Measurements from ENCODE around the gene GNAO1. TPM values are rescaled to one million over a fixed set of nuclear protein-coding genes. Genes with fewer than 3 reads are reported as not detected.

The GNAO1 gene
- total and polyA plus RNA-seq, 2 experiments from 2014 or later: 2.7 to 2.8 TPM

DNA sequence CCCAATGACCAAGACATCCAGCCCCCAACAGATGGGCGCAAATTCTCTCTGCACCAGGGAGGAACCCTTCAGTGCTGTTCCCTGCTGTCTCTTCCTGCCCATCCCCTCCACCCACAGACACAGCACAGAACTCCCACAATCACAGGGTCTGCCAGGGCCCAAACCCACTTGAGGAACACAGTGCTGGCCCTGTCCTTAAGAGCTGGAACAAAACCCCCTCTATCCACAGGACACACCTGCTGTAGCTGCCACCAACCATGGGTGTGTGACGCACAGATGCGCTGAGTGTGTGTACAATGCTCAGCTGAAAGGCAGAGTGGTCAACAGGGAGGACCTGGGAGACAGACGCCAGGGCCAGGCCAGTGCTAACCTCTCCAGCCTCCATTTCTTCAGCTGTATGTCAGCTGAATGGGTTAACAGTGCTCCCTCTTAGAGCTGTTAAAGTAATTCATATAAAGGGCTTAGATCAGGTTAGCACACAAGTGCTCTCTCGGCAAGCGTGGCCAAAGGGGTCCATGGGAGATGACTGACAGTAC lies 172.0 kb downstream of the GNAO1 start:
- Histone ChIP-seq H3K4me1 (ENCODE audit: low read depth) (no peaks in the 10 kb centered on the region), H3K36me3 (peaks cover 23% of the 10 kb centered on the region), H3K27ac (no peak overlapping the region), H3K4me3 (no peak overlapping the region), H3K9me3 (ENCODE audit: low read depth) (no peaks in the 10 kb centered on the region), H3K27me3 (no peaks in the 10 kb centered on the region)
- DNase-seq (ENCODE audit: low read depth in 1 of 2, low spot score in 1 of 2): no peak
- TF ChIP-seq, protein P1, sequence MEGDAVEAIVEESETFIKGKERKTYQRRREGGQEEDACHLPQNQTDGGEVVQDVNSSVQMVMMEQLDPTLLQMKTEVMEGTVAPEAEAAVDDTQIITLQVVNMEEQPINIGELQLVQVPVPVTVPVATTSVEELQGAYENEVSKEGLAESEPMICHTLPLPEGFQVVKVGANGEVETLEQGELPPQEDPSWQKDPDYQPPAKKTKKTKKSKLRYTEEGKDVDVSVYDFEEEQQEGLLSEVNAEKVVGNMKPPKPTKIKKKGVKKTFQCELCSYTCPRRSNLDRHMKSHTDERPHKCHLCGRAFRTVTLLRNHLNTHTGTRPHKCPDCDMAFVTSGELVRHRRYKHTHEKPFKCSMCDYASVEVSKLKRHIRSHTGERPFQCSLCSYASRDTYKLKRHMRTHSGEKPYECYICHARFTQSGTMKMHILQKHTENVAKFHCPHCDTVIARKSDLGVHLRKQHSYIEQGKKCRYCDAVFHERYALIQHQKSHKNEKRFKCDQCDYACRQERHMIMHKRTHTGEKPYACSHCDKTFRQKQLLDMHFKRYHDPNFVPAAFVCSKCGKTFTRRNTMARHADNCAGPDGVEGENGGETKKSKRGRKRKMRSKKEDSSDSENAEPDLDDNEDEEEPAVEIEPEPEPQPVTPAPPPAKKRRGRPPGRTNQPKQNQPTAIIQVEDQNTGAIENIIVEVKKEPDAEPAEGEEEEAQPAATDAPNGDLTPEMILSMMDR (IDR thresholded peaks at IDR 0.05; ENCODE audit: low read depth, low read length): no peak

DNA sequence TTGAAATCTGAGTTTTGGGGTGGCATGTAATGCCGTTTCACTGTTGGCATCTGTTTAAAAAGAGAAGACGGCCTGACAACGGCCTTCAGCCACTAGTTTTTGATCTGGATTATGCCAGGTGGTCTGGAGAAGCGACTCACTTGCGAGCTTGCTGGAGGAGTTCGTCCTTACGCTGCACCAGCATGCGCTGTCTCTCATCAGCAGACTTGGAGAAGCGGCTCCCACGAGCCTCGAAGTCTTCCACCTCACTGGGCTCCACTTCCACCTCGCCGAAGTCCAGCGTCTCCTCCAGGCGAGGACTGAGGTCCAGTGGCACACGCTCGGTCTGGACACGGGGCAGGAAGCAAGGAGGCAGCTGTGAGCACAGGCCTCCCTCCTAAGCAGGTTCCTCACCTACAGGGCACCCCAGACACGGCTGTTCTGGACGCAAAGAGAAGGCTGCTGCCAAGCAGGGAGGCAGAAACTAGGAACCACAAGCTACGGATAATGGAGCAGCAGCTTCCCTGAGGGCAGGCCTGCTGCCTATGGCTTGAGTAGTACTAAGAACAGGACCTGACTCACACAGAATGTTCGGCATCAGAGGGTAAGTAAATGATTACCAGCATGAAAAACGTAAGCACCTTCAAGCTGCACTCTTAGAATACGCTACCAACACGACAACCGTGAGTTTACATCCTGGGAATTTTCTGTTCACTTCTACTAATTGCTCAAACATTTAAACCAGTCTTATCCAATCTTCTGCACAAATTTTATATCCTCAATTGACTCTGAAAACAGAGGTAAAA lies 172.7 kb downstream of the GNAO1 start:
- Histone ChIP-seq H3K4me3 (no peak overlapping the region), H3K27ac (no peak overlapping the region), H3K9me3 (ENCODE audit: low read depth) (no peaks in the 10 kb centered on the region), H3K36me3 (peaks cover 30% of the 10 kb centered on the region), H3K4me1 (ENCODE audit: low read depth) (no peaks in the 10 kb centered on the region), H3K27me3 (no peaks in the 10 kb centered on the region)
- TF ChIP-seq, protein P1 (IDR thresholded peaks at IDR 0.05; ENCODE audit: low read depth, low read length): no peak
- no peak for DNase-seq (ENCODE audit: low read depth in 1 of 2, low spot score in 1 of 2)

DNA sequence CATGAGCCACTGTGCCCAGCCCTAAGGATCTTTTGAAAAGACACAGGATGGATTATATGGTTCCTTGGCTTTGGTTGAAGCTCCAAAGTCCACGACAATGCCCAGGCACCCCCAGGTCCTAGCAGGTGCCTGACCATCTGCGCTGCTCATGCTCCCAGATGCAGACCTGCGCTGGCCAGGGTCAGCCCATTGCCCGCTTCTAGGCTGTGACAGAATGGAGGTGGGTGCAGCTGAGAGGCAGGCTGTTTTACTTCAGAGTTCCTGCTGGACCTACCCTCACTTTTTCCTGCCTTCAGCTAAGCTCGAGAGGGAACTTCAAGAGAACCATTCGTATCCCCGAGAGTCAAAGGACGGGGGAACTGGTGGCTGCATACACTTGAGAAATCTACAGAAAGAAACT lies 173.6 kb downstream of the GNAO1 start:
- H3K36me3 ChIP-seq: peaks cover 33% of the 10 kb centered on the region
- no peak overlapping the region for H3K4me3 ChIP-seq
- no peaks in the 10 kb centered on the region for H3K9me3 ChIP-seq (ENCODE audit: low read depth)
- no peaks in the 10 kb centered on the region for H3K27me3 ChIP-seq
- TF ChIP-seq, protein P1 (IDR thresholded peaks at IDR 0.05; ENCODE audit: low read depth, low read length): no peak
- H3K4me1 ChIP-seq (ENCODE audit: low read depth): no peaks in the 10 kb centered on the region
- no peak for DNase-seq (ENCODE audit: low read depth in 1 of 2, low spot score in 1 of 2)
- H3K27ac ChIP-seq: no peak overlapping the region

DNA sequence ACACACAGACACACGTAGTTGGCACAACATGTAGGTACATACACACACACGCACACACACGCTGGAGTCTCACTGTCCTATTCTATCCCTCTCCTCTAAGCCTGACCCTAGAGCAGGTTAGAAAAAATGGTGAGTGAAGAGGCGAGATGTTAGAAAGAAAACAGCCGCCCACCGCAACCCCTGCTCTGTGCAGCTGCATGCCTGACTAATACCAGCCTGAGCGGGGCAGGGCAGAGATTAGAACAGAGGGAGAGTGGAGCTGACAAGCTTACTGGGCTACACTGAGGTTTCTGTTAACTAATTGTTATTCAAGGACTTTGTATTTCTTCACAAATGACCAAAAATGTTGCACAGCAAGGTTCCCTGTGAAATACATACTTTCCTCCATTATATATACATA lies 174.3 kb downstream of the GNAO1 start:
- H3K9me3 ChIP-seq (ENCODE audit: low read depth): no peaks in the 10 kb centered on the region
- H3K27me3 ChIP-seq: no peaks in the 10 kb centered on the region
- no peak for DNase-seq (ENCODE audit: low read depth in 1 of 2, low spot score in 1 of 2)
- no peak overlapping the region for H3K4me3 ChIP-seq
- TF ChIP-seq, protein P1 (IDR thresholded peaks at IDR 0.05; ENCODE audit: low read depth, low read length): no peak
- peaks cover 33% of the 10 kb centered on the region for H3K36me3 ChIP-seq
- no peaks in the 10 kb centered on the region for H3K4me1 ChIP-seq (ENCODE audit: low read depth)
- no peak overlapping the region for H3K27ac ChIP-seq

DNA sequence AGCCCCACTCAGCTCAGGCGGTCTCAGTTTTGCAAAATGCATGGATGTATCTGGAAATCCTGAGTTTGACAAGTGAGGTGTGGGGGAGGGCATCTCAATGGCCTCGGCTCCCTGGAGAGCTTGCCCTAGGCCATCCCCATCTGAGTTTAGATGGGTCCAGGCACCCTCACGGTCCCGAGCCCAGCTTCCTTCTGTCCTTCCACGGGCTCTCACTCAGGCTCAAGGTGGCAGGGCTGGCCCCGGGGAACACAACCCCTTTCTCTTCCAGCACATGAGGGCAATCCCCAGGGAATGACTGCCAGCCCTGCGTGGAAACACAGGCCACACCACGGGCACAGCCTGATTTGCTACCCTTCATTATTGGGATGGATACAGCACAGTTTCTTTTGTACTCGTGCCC lies 175.7 kb downstream of the GNAO1 start:
- TF ChIP-seq, protein P1 (IDR thresholded peaks at IDR 0.05; ENCODE audit: low read depth, low read length): no peak
- Histone ChIP-seq H3K27ac (no peak overlapping the region), H3K27me3 (no peaks in the 10 kb centered on the region), H3K36me3 (peaks cover 32% of the 10 kb centered on the region), H3K4me3 (no peak overlapping the region), H3K4me1 (ENCODE audit: low read depth) (peaks cover 7% of the 10 kb centered on the region), H3K9me3 (ENCODE audit: low read depth) (no peaks in the 10 kb centered on the region)
- no peak for DNase-seq (ENCODE audit: low read depth in 1 of 2, low spot score in 1 of 2)

Measured in cardiac muscle cell (in vitro differentiated cells and primary cell).